PFSK-1 (cell line): ENCODE measurements around the gene SMG6.

Experiments used
- POLR2AphosphoS5 ChIP-seq: IDR thresholded peaks from 2 replicates; pipeline ENCODE4 v1.6.1; 2012; ENCODE audit warnings: low read depth, mild to moderate bottlenecking, control low read depth, low read length, moderate library complexity
- REST ChIP-seq, 2 experiments: IDR thresholded peaks; 2 replicates each; pipeline versions ENCODE4 v1.6.1 to v1.8.0; 2011 to 2012; ENCODE audit warnings: low read depth in 2 of 2, low read length in 2 of 2, control low read depth in 1 of 2, inconsistent platforms in 1 of 2, mild to moderate bottlenecking in 1 of 2, moderate library complexity in 1 of 2; ENCODE audit not compliant: insufficient read depth in 1 of 2
- SIN3A ChIP-seq: IDR thresholded peaks from 2 replicates; pipeline ENCODE4 v1.6.1; 2012; ENCODE audit warnings: mild to moderate bottlenecking, low read length, moderate library complexity, borderline replicate concordance; ENCODE audit not compliant: insufficient read depth
- TAF1 ChIP-seq: IDR thresholded peaks from 2 replicates; pipeline ENCODE4 v1.6.1; 2012; ENCODE audit warnings: low read length, control low read depth, borderline replicate concordance; ENCODE audit not compliant: insufficient read depth

GRCh38 chr17:2336852-2337543 lies 33.4 kb upstream of the SMG6 start, which contains the start of gene SGSM2:
- TF ChIP-seq POLR2AphosphoS5 (no peak), REST (IDR thresholded peaks at IDR 0.05; ENCODE audit: insufficient read depth in 1 of 2, low read depth in 2 of 2, low read length in 2 of 2) (no peak), TAF1 (no peak), SIN3A (no peak)
